Erythroblast (primary cell): ENCODE results near the gene KCNIP3.
"Not testable (repeated sequence)": the region's sequence is repeated elsewhere in the genome, so short reads cannot be mapped to it uniquely, and the experiment has no call there.

Experiments used
- DNase-seq, 2 experiments: peaks; one replicate each; lab custom pipeline; 2025; lab: John Stamatoyannopoulos, UW
- GATA1 ChIP-seq: IDR thresholded peaks from 2 replicates; pipeline ENCODE4 v1.6.1; 2011; ENCODE audit warnings: low read depth, mild to moderate bottlenecking, control low read depth, low read length, moderate library complexity
- POLR2A ChIP-seq: IDR thresholded peaks from 2 replicates; pipeline ENCODE4 v1.6.1; 2011; ENCODE audit warnings: mild to moderate bottlenecking, low read length

Gene KCNIP3

GRCh38 chr2:95296880-95297487 is at the start of gene KCNIP3:
TSS of gene KCNIP3 (plus strand) at chr2:95297347. CDS start at chr2:95297439, 92 bp downstream.
- TF ChIP-seq POLR2A (no peak), GATA1 (no peak)
- no peak for DNase-seq

- DNase-seq: no peak
- no peak for TF ChIP-seq GATA1
- TF ChIP-seq POLR2A: no peak
These were observed 38.9 kb upstream of the KCNIP3 start for GRCh38 chr2:95258271-95258670.

GRCh38 chr2:95260028-95261023 is 36.8 kb upstream of the KCNIP3 start:
- DNase-seq: no peak
- TF ChIP-seq GATA1 (no peak), POLR2A (no peak)

- TF ChIP-seq GATA1 (no peak), POLR2A (no peak)
- no peak for DNase-seq
These were observed 35.5 kb upstream of the KCNIP3 start for GRCh38 chr2:95261602-95262001.

GRCh38 chr2:95262896-95263542 is 34.1 kb upstream of the KCNIP3 start:
- TF ChIP-seq GATA1 (no peak), POLR2A (no peak)
- DNase-seq: no peak

GRCh38 chr2:95264624-95265023 is 32.5 kb upstream of the KCNIP3 start:
- no peak for DNase-seq
- no peak for TF ChIP-seq GATA1
- no peak for TF ChIP-seq POLR2A

GRCh38 chr2:95265182-95265581 is 32.0 kb upstream of the KCNIP3 start:
- no peak for DNase-seq
- TF ChIP-seq POLR2A: no peak
- no peak for TF ChIP-seq GATA1

- DNase-seq: no peak
- TF ChIP-seq GATA1 (no peak), POLR2A (no peak)
These were observed 30.2 kb upstream of the KCNIP3 start for GRCh38 chr2:95266781-95267430.

- TF ChIP-seq GATA1 (no peak), POLR2A (no peak)
- no peak for DNase-seq
These were observed 29.5 kb upstream of the KCNIP3 start for GRCh38 chr2:95267458-95268210.

GRCh38 chr2:95268211-95269035 is 28.7 kb upstream of the KCNIP3 start:
- DNase-seq: no peak
- TF ChIP-seq GATA1 (no peak), POLR2A (no peak)

- no peak for TF ChIP-seq POLR2A
- no peak for DNase-seq
These were observed 28.0 kb upstream of the KCNIP3 start for GRCh38 chr2:95269036-95269680.

- not testable (repeated sequence) for DNase-seq
These were observed 27.4 kb upstream of the KCNIP3 start for GRCh38 chr2:95269745-95270144.
